HL-60 (cell line): ENCODE results near the gene KRT78.

Experiments
- DNase-seq, 2 experiments: peaks; one replicate each; pipeline ENCODE4 v3.0.0-alpha.2; 2010 to 2020; ENCODE audit warnings: low read depth in 1 of 2, low spot score in 1 of 2
- H3K27ac ChIP-seq: fragments of 250-450 bp; sonication (Bioruptor Pico); replicated peaks from 2 replicates; pipeline ENCODE4 v1.5.1; 2020; ENCODE audit warnings: mild to moderate bottlenecking, moderate library complexity
- H3K27me3 ChIP-seq: fragments of 250-450 bp; sonication (Bioruptor Pico); 2 replicates; pipeline ENCODE4 v1.5.1; 2021; ENCODE audit warnings: mild to moderate bottlenecking, moderate library complexity; ENCODE audit not compliant: insufficient read depth, poor library complexity, severe bottlenecking
- H3K4me3 ChIP-seq: replicated peaks from 2 replicates; pipeline ENCODE4 v1.5.1; 2011; ENCODE audit warnings: mild to moderate bottlenecking, control low read depth, low read length; ENCODE audit not compliant: insufficient read depth
- GABPA ChIP-seq: IDR thresholded peaks from 2 replicates; pipeline ENCODE4 v1.6.1; 2012; ENCODE audit warnings: low read depth
- POLR2AphosphoS5 ChIP-seq: IDR thresholded peaks from 2 replicates; pipeline ENCODE4 v1.6.1; 2012; ENCODE audit warnings: low read depth
- SPI1 ChIP-seq: IDR thresholded peaks from 2 replicates; pipeline ENCODE4 v1.6.1; 2012; ENCODE audit warnings: low read depth, mild to moderate bottlenecking, borderline replicate concordance
- TF ChIP-seq, protein P1 (sequence below): IDR thresholded peaks from 2 replicates; pipeline ENCODE4 v1.6.1; 2012; ENCODE audit warnings: low read depth; ENCODE audit not compliant: insufficient replicate concordance
- TF ChIP-seq, protein P2 (sequence below): IDR thresholded peaks from one replicate; pipeline ENCODE4 v1.5.1; 2011; ENCODE audit warnings: low read length, control low read depth, inconsistent platforms; ENCODE audit not compliant: insufficient read depth

The KRT78 gene

DNA sequence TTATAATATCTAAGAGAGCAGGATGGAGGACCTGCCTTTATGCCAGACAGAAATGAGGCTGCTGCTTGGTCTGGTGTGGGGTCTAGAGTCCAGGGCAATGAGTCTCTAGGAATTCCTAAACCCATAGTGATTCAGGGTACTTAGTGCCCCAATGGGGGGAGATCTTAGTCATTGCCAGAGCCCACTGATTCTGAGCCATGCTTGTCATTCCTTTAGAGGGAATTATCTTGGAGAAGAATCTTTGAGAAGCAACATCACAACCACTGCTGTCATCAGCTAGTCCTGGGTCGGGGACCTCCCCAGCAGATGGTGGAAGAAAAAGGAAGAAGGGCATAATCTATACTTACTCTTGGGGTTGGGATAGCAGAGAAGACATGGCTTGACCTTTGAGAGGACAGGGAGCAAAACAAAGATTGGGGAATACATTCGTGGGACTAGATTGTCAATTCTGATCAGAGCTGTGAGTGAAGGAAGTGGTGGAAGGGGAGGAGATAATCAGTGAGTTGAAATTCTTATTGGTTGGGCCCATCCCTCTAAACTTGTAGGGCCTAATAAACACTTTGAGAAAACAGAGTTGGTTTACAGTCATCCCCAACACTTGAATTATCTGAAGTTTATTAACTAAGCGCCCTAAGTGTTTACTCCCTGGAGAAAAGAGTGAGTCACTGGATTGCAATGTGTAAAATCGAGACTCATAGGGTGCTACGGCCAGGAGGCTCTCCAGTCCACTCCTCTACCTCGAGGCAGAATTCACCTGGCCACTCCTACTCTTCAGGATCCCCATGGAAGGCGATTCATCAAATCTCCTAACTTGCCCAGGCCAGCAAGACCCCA is 49.9 kb downstream of the KRT78 start:
- DNase-seq: no peak
- TF ChIP-seq GABPA (no peak), POLR2AphosphoS5 (no peak), SPI1 (no peak)
- TF ChIP-seq, protein P1, sequence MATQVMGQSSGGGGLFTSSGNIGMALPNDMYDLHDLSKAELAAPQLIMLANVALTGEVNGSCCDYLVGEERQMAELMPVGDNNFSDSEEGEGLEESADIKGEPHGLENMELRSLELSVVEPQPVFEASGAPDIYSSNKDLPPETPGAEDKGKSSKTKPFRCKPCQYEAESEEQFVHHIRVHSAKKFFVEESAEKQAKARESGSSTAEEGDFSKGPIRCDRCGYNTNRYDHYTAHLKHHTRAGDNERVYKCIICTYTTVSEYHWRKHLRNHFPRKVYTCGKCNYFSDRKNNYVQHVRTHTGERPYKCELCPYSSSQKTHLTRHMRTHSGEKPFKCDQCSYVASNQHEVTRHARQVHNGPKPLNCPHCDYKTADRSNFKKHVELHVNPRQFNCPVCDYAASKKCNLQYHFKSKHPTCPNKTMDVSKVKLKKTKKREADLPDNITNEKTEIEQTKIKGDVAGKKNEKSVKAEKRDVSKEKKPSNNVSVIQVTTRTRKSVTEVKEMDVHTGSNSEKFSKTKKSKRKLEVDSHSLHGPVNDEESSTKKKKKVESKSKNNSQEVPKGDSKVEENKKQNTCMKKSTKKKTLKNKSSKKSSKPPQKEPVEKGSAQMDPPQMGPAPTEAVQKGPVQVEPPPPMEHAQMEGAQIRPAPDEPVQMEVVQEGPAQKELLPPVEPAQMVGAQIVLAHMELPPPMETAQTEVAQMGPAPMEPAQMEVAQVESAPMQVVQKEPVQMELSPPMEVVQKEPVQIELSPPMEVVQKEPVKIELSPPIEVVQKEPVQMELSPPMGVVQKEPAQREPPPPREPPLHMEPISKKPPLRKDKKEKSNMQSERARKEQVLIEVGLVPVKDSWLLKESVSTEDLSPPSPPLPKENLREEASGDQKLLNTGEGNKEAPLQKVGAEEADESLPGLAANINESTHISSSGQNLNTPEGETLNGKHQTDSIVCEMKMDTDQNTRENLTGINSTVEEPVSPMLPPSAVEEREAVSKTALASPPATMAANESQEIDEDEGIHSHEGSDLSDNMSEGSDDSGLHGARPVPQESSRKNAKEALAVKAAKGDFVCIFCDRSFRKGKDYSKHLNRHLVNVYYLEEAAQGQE: no peak
- TF ChIP-seq, protein P2, sequence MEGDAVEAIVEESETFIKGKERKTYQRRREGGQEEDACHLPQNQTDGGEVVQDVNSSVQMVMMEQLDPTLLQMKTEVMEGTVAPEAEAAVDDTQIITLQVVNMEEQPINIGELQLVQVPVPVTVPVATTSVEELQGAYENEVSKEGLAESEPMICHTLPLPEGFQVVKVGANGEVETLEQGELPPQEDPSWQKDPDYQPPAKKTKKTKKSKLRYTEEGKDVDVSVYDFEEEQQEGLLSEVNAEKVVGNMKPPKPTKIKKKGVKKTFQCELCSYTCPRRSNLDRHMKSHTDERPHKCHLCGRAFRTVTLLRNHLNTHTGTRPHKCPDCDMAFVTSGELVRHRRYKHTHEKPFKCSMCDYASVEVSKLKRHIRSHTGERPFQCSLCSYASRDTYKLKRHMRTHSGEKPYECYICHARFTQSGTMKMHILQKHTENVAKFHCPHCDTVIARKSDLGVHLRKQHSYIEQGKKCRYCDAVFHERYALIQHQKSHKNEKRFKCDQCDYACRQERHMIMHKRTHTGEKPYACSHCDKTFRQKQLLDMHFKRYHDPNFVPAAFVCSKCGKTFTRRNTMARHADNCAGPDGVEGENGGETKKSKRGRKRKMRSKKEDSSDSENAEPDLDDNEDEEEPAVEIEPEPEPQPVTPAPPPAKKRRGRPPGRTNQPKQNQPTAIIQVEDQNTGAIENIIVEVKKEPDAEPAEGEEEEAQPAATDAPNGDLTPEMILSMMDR: no peak
- Histone ChIP-seq H3K27me3 (no peaks in the 10 kb centered on the region), H3K4me3 (no peak overlapping the region), H3K27ac (no peak overlapping the region)

DNA sequence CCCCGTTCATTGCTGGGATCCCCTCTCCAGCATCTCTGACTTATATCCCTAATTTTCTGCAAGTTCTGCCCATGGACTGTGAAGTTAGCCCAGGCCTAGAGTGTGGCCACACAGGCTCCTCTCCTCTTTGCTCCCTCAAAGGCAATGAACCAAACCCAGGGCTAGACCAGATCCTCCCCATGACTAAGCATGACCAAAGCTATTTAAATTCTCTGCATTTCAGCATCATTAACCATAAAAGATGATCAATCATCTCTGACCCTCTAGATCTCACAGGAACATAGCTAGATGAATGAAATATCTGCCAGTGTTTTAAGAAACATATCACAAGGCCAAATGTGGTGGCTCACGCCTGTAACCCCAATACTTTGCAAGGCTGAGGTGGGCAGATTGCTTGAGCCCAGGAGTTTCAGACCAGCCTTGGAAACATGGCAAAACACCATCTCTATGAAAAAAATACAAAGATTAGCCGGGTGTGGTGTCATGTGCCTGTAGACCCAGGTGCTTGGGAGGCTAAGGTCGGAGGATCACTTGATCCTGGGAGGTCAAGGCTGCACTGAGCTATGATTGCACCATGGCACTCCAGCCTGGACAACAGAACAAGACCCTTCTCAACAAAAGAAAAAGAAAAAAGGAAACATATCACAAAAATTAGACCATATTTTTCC is 50.7 kb downstream of the KRT78 start:
- TF ChIP-seq SPI1: no peak
- TF ChIP-seq POLR2AphosphoS5: no peak
- TF ChIP-seq, protein P1: no peak
- TF ChIP-seq GABPA: no peak
- TF ChIP-seq, protein P2: no peak
- no peak for DNase-seq
- no peaks in the 10 kb centered on the region for H3K27me3 ChIP-seq
- H3K4me3 ChIP-seq: no peak overlapping the region
- H3K27ac ChIP-seq: no peak overlapping the region

DNA sequence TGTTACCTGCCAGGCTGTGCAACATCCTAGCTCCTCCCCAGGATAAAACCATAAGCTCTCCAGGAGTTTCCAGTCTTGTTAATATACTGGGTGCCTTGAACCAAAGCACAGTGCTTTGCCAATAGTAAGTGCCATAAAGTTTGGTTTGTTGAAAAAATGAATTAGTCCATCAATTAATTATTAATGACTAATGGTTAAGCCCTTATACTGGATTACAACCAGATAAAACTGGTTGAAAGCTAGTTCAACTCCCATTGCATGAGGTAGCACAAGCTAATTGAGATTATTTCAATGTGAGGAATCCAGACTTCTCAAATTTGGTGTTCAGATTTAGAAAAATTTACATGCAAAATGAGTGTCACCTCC is 51.3 kb downstream of the KRT78 start:
- DNase-seq: no peak
- TF ChIP-seq, protein P1: no peak
- TF ChIP-seq, protein P2: no peak
- TF ChIP-seq SPI1: no peak
- no peak for TF ChIP-seq GABPA
- TF ChIP-seq POLR2AphosphoS5: no peak
- Histone ChIP-seq H3K4me3 (no peak overlapping the region), H3K27ac (no peak overlapping the region), H3K27me3 (no peaks in the 10 kb centered on the region)
